ENCODE measurements around the gene TMEM72.

DNA sequence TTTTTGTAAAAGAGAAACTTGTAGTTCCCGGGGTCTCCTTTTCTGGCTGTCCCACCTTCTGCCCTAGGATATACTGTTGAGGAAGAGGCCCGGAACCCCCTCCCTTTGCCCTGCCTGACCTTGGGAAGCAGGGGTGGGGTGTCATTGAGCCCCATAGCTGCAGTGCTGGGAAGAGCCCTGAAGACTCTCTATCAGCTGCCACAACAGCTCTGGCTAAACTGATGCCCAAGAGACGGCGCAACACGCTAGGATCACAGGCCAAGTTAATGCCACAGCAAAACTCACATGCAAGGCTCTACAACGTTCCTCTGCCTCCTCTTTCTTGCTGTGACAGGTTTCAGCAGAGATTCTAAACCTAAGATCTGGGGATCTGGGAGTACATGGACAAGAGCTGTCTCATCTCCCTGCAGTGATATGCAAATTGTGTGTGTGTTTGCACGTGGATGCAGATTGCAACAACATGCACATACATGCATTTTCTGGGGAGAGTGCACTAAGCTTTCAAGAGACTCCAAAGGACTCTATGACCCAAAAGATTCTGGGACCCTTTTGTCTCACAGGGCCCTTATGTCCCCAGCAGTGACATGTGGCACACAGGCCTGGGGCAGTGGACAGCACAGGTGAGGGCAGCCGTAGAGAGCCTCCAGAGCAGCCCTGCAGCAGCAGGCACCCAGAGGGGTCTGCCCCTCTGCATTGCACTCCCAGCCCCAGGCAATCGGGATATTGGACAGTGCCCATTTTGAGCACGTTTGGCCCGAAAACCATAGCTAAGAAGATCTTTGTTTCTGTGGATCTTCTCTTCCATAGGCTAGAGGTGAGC lies 51.0 kb downstream of the TMEM72 start:
- TF ChIP-seq POLR2A (IDR thresholded peaks at IDR 0.05; ENCODE audit: low read depth, low read length), result no peak
- no peak for TF ChIP-seq POLR2AphosphoS5 (IDR thresholded peaks at IDR 0.05; ENCODE audit: low read depth, low read length)
- no peak for TF ChIP-seq PAX5 (IDR thresholded peaks at IDR 0.05; ENCODE audit: insufficient read depth, low read length, severe bottlenecking)

All from GM12891 (cell line).